HG03378 (cell line): ENCODE results near the gene CHN2.
"Not testable (repeated sequence)": the region's sequence is repeated elsewhere in the genome, so short reads cannot be mapped to it uniquely, and the experiment has no call there.

Experiments used
- ATAC-seq: cut with Tn5 transposase; IDR thresholded peaks from one replicate; pipeline ENCODE4 v1.9.1; 2021; ENCODE audit warnings: mild to moderate bottlenecking, moderate library complexity; ENCODE audit not compliant: unreplicated experiment

Gene CHN2

DNA sequence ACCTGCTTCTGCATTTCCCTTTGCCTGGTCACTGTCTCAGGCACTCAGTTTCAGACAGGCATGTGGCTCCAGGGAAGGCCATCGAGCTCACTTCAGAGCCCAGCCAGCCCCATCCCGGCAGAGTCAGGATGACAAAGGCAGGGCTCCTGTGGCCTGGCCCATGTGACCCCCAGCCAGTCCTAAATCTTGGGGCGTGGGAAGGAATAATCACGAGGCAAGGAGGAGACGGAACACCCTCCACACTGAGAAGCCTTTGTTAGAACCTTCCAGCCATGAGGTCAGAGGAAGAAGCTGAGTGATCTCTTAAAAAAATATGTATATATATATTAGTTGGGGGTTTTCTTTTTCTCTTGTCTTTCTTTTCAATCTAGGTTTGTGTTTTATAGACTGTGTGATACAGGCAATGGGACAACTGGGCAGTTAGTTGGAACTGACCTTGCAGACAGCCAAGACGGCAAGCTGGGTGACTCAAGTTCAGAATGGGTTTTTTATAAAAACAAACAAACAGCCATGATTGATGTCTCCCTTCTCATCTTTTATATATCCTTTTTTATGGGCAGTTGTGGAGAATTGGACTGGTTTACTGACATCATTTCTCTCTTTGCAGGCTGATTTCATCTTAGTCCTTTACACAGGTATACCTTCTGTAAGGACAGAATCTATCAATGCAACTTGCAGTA lies 60.8 kb downstream of the CHN2 start:
- no peak for ATAC-seq

DNA sequence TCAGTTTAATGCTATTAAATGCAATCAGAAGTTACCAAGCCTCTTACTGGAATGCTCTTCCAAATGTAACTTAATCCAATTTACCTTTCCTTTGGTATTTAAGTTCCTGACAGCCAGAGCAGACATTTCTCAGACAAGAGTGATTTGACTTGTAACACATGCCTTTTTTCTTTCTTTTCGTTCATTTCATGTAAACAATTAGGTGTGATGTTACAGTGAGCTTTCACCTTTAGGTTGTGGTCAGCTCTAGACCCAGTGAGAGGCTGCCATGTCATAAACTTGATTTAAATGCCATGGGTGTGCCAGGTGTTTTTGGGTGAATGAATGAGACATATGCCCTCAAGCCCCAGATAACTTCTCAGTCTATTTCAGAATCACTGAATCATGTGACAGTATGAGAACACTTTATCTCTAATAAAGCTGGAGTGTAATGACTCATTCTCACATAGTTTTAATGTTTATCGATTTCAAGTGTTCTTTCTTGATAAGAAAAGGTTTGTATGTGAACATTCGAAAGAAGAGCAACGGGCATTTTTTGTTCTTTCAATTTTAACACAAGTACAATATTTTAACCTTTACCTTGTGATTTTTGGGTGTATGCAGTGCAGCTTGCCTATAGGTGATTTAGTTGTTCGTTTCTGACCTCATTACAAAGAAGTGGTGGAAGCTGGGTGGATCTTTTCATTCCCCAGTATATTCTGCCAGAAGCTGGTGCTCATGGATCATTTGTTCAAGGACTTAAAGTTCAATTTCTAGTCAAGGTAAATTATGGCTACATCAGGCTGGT lies 61.5 kb downstream of the CHN2 start:
- no peak for ATAC-seq

DNA sequence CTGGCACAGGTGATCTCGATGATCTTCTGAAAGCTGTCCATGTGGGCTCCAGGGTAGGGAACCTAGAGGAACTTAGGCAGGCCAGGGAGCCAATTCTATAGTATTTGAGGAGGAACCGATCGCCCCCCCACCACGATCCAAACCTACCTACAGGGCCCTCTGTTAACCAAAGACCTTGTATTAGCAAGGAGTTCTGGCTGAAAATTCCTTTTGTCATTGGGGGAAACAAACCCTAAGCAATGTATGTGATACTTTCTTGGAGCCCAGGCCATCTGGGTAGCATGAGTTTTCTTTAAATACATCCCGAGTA lies 62.1 kb downstream of the CHN2 start:
- no peak for ATAC-seq

DNA sequence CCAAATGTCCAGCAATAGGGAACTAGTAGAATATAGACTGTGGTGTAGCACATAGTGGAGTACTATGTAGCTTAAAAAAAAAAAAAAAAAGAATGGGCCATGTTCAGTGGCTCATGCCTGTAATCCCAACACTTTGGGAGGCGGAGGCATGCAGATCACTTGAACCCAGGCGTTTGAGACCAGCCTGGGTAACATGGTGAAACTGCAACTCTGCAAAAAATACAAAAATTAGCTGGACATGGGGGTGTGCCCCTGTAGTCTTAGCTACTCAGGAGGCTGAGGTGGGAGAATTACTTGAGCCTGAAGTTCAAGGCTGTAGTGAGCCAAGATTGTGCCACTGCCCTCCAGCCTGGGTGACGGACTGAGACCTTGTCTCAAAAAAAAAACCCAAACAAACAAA lies 64.4 kb downstream of the CHN2 start:
- ATAC-seq, result no peak

DNA sequence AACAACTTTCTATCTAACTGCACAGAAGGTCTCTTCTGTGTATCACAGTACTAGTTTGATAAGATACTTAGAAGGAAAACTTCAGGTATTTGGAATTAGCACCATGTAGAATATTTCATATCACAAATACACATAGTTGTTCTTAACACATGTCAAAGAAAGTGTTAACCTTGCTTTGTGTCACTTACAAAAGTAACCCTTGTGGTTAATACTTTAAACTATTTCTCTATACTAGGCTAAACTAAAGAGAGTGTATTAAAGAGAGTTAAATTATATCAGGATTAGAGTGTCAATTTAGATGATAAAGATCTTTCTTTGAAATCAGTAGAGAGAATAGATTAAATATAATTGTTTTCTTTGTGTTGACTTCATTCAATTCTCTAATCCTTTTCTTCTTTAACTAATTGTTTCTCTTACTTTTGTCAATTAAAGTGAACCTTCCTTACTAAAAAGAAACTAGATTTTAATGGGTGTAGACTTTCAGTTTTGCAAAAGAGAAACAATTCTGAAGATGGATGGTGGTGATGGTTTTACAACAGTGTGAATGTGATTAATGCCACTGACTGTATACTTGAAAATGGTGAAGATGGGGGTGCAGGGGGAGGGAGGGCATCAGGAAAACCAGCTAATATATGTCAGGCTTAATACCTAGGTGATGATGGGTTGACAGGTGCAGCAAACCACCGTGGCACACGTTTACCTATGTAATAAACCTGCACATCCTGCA lies 67.8 kb downstream of the CHN2 start:
- ATAC-seq, result no peak

DNA sequence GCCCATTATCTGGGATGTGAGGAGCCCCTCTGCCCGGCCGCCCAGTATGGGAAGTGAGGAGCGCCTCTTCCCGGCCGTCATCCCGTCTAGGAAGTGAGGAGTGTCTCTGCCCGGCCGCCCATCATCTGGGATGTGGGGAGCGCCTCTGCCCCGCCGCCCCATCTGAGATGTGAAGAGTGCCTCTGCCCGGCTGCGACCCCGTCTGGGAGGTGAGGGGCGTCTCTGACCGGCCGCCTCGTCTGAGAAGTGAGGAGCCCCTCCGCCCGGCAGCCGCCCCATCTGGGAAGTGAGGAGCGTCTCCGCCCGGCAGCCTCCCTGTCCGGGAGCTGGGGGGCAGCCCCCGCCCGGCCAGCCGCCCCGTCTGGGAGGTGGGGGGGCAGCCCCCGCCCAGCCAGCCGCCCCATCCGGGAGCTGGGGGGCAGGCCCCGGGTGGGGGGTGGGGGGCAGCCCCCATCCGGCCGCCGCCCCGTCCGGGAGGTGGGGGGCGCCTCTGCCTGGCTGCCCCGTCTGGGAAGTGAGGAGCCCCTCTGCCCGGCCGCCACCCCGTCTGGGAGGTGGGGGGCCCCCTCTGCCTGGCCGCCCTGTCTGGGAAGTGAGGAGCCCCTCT lies 69.1 kb downstream of the CHN2 start:
- not testable (repeated sequence) for ATAC-seq

DNA sequence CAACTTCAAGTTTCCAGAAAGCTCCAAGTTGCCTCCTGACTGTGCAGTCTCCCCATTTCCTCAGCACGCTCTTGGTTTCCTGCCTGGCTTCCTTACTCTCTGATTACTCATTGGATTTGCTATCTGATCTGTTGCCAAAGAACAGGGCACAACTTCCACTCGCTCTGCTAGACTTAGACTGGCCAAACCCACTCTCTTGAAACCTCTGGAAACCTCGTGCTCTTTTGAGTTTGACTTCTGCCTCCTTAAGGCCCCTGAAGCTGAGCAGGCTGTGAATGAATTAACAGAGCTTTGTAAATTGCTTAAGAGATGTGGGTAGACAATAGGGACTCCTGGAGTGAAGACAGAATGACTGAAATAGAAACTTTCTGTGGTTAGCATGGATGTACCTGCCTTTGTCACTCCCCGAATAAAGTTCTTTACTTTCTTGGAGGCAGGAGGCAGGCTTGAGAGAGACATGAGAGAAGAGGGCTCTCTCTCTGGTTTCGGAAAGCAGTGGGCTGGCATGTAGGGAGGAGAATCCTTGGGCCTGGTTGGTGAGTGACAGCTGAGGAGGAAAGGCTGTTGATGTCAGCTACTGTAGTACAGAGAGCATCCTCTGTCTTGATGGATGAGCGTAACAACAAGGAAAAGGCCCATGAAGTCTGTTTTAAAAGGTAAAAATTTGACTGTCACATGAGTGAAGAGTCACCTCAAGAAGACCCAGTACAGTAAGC lies 70.8 kb downstream of the CHN2 start:
- ATAC-seq, result no peak

DNA sequence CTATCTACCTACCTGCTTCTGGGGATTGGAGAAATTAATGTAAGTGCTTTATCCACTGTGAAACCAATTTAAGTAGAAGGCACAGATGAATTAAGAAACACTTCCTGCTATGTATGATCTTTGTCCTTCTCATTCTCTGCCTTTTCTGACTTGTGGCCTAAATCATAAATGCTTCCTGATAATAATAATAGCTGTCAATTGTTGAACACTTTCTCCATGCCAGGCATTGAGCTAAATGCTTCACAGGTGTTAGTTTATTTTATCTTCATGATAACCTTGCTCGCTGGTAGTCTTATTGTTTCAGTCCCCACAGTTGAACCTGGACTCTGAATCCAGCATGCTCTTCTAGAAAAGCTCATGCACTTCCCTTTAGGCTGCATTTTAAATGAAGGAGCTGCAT lies 75.4 kb downstream of the CHN2 start:
- ATAC-seq, result no peak

DNA sequence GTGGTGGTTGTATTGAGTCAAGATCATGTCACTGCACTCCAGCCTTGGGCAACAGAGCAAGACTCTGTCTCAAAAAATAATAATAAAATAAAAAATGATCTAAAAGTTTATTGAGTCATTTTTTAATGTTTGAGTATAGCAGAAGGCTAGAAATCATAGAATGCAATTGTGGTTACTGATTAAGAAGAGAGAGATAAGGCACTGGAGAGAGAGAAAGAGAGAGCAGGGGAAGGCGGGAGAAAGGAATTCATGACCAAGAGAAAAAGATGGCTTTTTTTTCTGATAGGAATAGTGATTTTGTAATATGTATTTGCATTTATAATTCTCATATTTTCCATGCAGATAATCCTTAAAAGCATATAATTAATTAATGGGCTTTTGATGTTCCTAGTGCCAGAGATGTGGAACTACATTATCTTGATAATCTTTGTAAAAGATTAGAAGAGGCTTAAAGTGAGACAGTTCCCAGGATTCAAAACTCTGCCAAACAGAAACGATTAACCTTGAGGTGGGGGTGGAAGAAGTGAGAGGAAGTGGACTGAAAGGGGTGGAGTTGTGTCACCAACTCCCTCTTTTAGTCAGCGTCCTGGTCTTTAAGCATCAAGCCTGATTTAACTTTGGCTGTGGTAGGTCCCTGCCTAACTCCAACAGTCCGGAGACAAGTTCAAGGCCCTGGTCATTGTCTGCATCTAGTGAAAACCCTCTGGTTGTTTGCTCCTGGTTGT lies 76.2 kb downstream of the CHN2 start:
- ATAC-seq, result peak; percentile 56

DNA sequence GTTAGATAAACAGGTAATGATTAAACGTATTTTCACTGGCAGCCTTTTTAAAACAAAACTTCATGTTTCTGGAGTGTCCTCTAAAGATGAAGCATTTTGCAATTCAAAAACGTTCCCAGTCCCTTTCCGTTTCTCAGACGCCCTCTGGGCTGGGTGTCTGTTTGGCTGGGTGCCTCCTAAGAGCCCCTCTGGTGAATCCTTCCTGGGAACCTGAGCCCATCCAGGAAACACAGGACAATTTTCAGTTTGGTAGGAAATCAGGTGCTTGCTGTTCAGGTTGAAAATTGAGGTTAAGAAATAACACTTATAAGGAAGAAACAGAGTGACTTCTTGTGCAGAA lies 76.7 kb downstream of the CHN2 start:
- no peak for ATAC-seq

DNA sequence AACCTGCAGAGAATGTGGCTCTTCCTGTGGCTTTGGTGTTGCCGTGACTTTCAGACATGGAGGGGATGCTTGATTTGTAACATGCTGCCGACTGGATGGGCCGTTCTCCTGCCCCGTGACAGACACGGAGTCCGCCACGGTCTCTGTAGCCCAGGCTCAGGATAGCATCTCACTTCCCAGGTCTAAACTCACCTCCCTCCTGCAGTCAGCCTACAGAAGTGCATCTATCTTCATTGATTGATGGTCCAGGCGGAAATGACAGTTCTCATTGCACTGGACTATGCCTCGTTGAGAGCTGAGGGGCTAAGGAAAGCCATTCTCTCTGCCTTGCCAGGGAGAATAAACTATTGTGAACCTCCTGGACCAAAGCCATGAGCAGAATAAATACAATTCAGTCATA lies 77.5 kb downstream of the CHN2 start:
- no peak for ATAC-seq

DNA sequence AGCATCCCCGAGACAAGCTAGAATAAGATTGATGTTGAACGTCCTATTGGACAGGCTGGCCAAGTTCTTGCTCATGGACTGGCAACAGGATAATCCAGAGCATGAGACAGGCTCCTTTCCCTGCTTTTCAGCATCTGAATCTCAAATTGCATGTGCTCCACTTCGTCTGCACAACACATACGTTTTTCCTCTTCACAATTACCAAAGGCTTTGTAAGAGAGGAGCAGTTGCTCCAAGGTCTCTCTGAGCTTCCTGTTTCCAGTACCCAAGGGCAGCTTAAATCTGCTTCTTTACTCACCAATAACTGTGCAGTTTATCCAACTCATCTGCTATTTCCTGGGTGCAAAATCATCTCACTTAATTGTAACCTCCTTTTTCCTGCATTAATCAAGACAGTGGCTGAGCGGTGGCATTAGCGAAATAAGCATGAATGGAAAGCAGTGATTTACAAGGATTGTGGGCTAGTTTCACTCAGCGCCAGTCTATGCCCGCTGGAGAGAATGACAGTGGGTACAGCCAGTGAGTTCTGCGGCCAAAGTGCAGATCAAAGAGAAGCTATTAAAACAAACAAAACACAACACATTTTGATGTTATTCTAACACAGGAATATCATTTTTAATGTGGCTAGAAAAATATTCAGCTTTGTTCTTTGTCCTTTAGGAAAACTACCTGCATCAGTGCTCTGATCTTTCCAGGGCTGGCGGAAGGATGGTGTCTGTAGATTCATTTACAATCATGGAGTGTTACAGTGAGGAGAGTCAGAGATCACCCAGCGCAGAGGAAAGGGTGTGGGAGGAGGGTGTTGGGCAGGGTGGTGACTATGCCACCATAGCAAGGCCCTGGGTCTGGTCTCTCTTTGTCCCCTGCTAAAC lies 79.8 kb downstream of the CHN2 start:
- no peak for ATAC-seq

DNA sequence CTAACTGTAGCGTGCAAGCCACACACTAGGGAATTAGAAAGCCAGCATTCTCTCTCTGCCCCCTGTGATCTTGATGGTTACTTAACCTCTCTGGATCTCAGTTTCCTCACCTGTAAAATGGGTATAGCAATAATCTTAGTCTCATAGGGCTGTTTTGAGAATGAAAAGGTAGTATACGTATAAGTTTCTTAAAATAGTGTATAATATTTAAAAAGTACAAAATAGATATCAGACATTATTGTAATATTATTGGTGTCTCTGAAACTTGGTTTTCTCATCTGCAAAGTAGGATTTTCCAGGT lies 80.4 kb downstream of the CHN2 start:
- ATAC-seq, result no peak

DNA sequence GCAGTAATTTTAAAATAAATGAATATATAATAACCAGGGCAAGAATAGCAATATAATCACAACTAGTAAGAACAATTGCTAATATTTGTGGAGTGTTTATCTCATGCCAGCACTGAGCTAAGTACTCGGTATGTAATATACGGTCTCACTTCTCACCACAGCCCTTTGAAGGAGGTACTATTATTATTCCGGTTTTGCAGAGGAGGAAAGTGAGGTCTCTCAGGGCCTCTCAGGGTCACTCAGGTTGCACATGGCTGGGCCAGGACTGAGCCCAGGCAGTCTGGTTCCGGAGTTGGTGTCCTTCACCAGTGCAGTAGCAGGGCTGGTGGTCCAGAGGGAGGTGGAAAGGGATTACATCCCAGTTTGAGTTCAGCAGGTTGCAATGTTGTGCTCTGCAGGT lies 80.9 kb downstream of the CHN2 start:
- ATAC-seq, result no peak

DNA sequence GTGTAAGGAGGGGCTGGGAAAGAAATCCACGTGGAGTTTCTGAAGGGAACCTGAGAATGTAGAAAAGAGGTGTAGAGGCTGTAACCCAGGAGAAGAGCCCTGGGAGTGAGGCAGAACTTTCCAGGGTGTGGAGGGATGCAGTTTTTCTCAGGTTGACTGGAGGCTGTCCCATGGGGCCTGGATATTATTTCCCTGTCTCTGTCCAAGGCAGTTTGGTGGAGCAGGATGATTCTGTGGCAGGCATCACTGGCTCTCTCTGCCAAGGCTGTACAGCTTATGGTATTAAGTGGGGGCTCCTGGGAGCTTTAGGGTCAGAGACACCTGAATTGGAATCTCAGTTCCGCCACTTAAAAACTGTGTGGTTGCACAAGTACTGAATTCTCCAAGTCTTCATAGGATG lies 81.6 kb downstream of the CHN2 start:
- ATAC-seq, result no peak

DNA sequence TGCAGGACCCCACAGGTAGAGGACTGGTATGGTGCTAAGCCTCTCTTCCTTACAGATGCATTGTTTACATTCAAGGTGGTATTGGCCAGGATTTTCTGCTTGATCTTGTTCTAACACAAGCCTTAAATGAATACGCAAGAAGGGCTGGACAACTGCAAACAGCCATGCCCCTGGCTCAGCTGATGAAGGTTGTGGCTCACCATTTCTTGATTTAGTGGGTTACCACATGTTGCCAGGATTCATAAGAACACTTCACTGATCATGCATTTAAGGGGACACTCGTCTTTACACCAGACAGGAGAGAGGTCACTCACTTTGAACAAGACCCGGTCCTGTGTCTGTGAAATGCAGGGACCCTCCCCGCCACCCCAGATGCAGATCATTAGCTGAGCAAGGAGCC lies 82.2 kb downstream of the CHN2 start:
- no peak for ATAC-seq

DNA sequence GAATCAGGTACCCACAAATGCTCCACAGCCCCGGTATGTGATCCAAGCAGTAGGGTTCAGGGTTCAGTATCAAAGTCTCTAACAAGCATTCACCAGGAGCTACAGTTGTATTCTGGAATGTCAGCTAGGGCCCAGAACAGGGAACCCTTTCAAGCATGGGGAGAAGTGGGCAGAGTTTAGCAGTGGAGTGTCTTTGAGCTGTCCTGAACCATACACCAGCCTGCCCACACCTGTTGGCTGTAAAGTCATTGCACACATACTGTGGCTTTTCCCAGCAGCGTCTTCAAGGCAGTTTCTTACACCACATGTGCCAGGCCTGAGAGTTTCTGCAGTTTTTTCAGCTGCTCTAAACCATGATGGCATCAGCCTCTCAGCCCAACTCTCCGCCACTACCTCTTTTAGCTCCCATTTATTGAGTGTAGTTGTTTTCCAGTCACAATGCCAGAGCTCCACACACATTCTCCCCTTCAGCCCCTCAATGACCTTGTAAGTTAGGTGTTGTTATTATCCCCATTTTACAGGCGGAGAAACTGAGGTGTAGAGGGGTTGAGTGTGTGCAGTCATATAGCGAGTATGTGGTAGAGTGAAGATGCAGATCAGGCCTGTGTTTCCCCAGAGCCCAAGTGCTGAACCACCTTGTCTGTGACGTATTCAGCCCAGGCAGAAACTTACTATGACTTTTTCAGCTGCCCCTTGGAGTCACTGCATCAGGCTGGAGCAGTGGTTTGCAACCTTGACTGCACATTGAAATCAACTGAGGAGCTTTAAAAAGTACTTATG lies 83.1 kb downstream of the CHN2 start:
- no peak for ATAC-seq

DNA sequence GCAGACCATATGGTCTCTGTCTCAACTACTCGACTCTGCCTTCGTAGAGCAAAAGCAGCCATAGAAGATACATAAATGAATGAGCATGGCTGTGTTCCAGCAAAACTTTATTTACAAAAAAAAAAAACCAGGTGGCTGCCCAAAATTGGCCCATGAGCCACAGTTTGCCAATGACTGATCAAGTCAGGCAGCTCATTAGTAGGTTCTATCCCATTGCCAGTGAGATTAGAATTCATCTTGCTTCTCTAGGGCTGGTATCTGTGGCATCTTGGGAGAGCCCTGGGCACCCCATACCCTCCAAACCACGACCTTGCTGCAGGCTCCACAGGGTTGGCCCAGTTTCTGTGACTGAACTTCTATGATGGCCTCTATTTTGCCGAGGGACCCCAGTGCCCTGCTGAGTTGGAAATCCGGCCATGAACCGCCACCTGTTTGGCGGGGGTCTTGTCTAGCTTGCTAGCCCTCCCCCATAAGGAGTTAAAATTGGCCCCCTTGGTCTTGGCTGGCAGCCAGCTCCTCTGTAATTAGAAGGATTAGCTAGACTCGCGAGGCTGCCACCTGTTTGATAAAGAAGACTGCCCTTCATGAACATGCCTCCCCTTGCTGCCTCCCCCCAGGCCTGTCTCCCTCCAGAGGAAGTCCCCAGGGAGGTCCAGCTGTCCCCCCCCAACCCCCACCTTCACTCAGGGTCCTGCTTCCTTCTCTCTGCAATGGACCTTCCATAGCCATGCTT lies 83.9 kb downstream of the CHN2 start:
- ATAC-seq, result no peak
